SK-N-SH treated with all-trans-retinoic acid at 6 μM for 48 hours (cell line): Measurements from ENCODE around the gene SMOC2.

Experiments
- BACH2 ChIP-seq: fragments of 250-450 bp; sonication (Bioruptor Pico); IDR thresholded peaks from 2 replicates; pipeline ENCODE4 v1.9.0; 2021; ENCODE audit warnings: mild to moderate bottlenecking, borderline replicate concordance
- CSDC2 ChIP-seq: fragments of 250-450 bp; sonication (Bioruptor Pico); IDR thresholded peaks from 2 replicates; pipeline ENCODE4 v1.5.0; 2020; ENCODE audit warnings: mild to moderate bottlenecking, moderate library complexity
- ESRRG ChIP-seq: fragments of 250-450 bp; sonication (Bioruptor Pico); IDR thresholded peaks from 2 replicates; pipeline ENCODE4 v1.6.1; 2021; ENCODE audit warnings: mild to moderate bottlenecking
- GLIS3 ChIP-seq: fragments of 250-450 bp; sonication (Bioruptor Pico); IDR thresholded peaks from 2 replicates; pipeline ENCODE4 v1.5.0; 2020; ENCODE audit warnings: mild to moderate bottlenecking, moderate library complexity
- ISL1 ChIP-seq: fragments of 250-450 bp; sonication (Bioruptor Pico); IDR thresholded peaks from 2 replicates; pipeline ENCODE4 v2.1.2; 2022; ENCODE audit warnings: mild to moderate bottlenecking, moderate library complexity
- RARB ChIP-seq: fragments of 250-450 bp; sonication (Bioruptor Pico); IDR thresholded peaks from 2 replicates; pipeline ENCODE4 v1.8.0; 2021; ENCODE audit warnings: mild to moderate bottlenecking, moderate library complexity
- TOX ChIP-seq: fragments of 250-450 bp; sonication (Bioruptor Pico); IDR thresholded peaks from 2 replicates; pipeline ENCODE4 v1.8.0; 2021; ENCODE audit warnings: mild to moderate bottlenecking, moderate library complexity, borderline replicate concordance
- TSHZ2 ChIP-seq: fragments of 250-450 bp; sonication (Bioruptor Pico); IDR thresholded peaks from 2 replicates; pipeline ENCODE4 v1.5.0; 2020; ENCODE audit warnings: mild to moderate bottlenecking, moderate library complexity
- ZC3H10 ChIP-seq: fragments of 250-450 bp; sonication (Bioruptor Pico); IDR thresholded peaks from 2 replicates; pipeline ENCODE4 v1.5.1; 2021; ENCODE audit warnings: mild to moderate bottlenecking, moderate library complexity
- ZFP3 ChIP-seq: fragments of 250-450 bp; sonication (Bioruptor Pico); IDR thresholded peaks from 2 replicates; pipeline ENCODE4 v1.5.0; 2020; ENCODE audit warnings: mild to moderate bottlenecking, moderate library complexity
- ZFP30 ChIP-seq: fragments of 450-650 bp; formaldehyde crosslinking; IDR thresholded peaks from 2 replicates; pipeline ENCODE4 v1.5.0; 2022; ENCODE audit warnings: mild to moderate bottlenecking, moderate library complexity
- ZNF565 ChIP-seq: fragments of 450-650 bp; formaldehyde crosslinking; conservative IDR thresholded peaks from 2 replicates; pipeline ENCODE4 v1.5.0; 2020; ENCODE audit warnings: low read depth, mild to moderate bottlenecking, moderate library complexity
- TF ChIP-seq, protein P1 (sequence below): fragments of 250-450 bp; sonication (Bioruptor Pico); IDR thresholded peaks from 2 replicates; pipeline ENCODE4 v1.8.0; 2020; ENCODE audit warnings: mild to moderate bottlenecking, moderate library complexity, borderline replicate concordance

DNA sequence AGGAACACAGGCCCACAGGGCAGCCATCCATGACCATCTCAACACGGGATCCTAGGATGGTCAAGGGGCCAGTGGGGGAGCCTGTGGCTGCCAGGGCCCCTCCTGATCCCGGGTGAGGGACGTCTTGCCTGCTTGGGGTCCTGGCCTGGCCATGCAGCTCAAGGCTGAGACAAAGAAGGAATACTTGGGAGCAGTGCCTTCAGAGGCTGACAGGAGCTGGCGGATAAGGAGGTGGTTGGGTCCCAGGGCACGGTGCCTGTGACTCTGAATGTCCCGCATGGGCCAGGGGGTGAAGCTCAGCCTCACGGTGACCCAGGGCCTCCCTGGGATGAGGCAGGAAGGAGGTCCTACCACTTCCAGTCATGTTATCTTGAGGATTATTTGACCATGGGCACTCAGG lies 95.2 kb downstream of the SMOC2 start:
- TF ChIP-seq GLIS3 (CRISPR knock-in tag): no peak
- no peak for TF ChIP-seq TOX
- no peak for TF ChIP-seq BACH2 (CRISPR knock-in tag)
- no peak for TF ChIP-seq RARB (CRISPR knock-in tag)
- no peak for TF ChIP-seq ESRRG
- no peak for TF ChIP-seq ZNF565
- TF ChIP-seq TSHZ2 (CRISPR knock-in tag): no peak
- TF ChIP-seq, protein P1, sequence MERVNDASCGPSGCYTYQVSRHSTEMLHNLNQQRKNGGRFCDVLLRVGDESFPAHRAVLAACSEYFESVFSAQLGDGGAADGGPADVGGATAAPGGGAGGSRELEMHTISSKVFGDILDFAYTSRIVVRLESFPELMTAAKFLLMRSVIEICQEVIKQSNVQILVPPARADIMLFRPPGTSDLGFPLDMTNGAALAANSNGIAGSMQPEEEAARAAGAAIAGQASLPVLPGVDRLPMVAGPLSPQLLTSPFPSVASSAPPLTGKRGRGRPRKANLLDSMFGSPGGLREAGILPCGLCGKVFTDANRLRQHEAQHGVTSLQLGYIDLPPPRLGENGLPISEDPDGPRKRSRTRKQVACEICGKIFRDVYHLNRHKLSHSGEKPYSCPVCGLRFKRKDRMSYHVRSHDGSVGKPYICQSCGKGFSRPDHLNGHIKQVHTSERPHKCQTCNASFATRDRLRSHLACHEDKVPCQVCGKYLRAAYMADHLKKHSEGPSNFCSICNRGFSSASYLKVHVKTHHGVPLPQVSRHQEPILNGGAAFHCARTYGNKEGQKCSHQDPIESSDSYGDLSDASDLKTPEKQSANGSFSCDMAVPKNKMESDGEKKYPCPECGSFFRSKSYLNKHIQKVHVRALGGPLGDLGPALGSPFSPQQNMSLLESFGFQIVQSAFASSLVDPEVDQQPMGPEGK: no peak
- TF ChIP-seq ZFP3 (CRISPR knock-in tag): no peak
- no peak for TF ChIP-seq CSDC2 (CRISPR knock-in tag)
- no peak for TF ChIP-seq ZFP30 (CRISPR knock-in tag)
- TF ChIP-seq ISL1 (CRISPR knock-in tag): no peak
- TF ChIP-seq ZC3H10: no peak
